Stimulated activated CD4-positive, alpha-beta T cell treated with anti-CD3 and anti-CD28 coated beads, Interleukin-4, amount 100 ng/mL, for 4 hours (primary cell): ENCODE measurements around the gene TOX2.

Experiments used
- DNase-seq, 2 experiments: peaks; one replicate each; pipeline ENCODE4 v3.0.0-alpha.2; 2020

TOX2 gene

GRCh38 chr20:44113618-44114376, 199.1 kb downstream of the TOX2 start:
- no peak for DNase-seq

- DNase-seq = no peak
These were observed 200.5 kb downstream of the TOX2 start for GRCh38 chr20:44115181-44115580.

GRCh38 chr20:44115762-44116644, 201.4 kb downstream of the TOX2 start:
- DNase-seq = no peak

GRCh38 chr20:44117296-44118184, 202.9 kb downstream of the TOX2 start:
- DNase-seq = no peak

GRCh38 chr20:44118185-44119033, 203.8 kb downstream of the TOX2 start:
- no peak for DNase-seq
